Breast epithelium (tissue), 3 donors: ENCODE data around the gene CDK5RAP3.

Source experiments
- CTCF ChIP-seq, 3 donors: fragments of 450-650 bp; IDR thresholded peaks; one replicate each; pipeline ENCODE4 v1.5.1; 2016 to 2017; ENCODE audit warnings: antibody characterized with exemption in 3 of 3, mild to moderate bottlenecking in 3 of 3, moderate library complexity in 3 of 3
- POLR2A ChIP-seq: fragments of 450-650 bp; IDR thresholded peaks from one replicate; pipeline ENCODE4 v1.6.1; 2016; ENCODE audit warnings: antibody characterized with exemption, mild to moderate bottlenecking, moderate library complexity

DNA sequence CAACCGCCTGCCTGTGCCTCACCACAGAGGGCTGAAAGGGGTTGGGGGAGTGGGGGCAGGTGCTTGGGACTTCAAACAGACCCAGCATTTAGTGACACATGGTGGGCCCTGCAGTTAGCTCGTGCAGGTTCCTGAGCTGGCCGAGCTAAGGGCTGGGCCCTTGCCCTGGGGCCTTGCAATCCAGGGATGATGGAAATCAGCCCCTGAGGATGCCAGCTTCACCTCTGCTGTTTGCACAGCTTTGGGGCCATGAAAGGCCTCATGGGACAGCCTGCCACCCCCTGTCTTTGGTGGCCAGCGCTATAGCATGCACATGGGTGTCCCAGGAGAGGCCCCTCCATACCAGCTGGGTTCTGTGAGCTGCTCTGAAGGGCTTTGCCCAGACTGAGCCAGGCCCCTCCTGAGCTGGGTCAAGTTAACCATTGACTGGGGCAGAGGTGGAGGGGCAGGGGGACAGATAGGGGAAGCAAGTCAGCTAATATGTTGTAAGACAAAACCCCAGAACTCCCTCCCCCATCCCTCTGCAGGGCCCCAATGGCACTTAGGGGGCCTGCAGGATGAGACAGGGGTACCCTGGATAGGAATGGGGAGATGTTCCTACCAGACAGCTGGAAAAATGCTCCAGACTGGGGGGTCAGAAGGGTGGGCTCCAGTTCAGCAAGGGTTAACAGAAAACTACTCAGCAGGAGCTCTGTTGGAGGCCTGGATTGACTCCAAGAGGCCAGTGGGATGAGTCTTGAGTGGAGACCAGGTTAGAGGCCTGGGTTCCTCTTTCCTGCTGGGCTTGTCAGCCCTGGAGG lies 13.9 kb upstream of the CDK5RAP3 start:
- TF ChIP-seq CTCF (IDR thresholded peaks at IDR 0.05) (no peak), POLR2A (no peak)
